ENCODE data around the gene LMO7.

GRCh38 chr13:75867379-75868117 lies 231.4 kb downstream of the LMO7 start:
- TF ChIP-seq POLR2AphosphoS5 (IDR thresholded peaks at IDR 0.05; ENCODE audit: borderline replicate concordance, low read depth, low read length) (no peak), EZH2 (IDR thresholded peaks at IDR 0.05) (no peak), FOXP2 (optimal IDR thresholded peaks at IDR 0.05; ENCODE audit: control extremely low read depth, extremely low read length, insufficient read depth) (no peak)

Data from SK-N-MC (cell line).